PC-3 (cell line): ENCODE results near the gene TERC.

Source experiments
- CTCF ChIP-seq: fragments of 300-600 bp; sonication (generic); conservative IDR thresholded peaks from 2 replicates; pipeline ENCODE4 v1.5.1; 2017; ENCODE audit warnings: antibody characterized with exemption, low read depth, mild to moderate bottlenecking, low read length
- EZH2 ChIP-seq: fragments of 300-600 bp; sonication (generic); IDR thresholded peaks from one replicate; pipeline ENCODE4 v1.6.1; 2017; ENCODE audit warnings: antibody characterized with exemption, mild to moderate bottlenecking, low read length; ENCODE audit not compliant: unreplicated experiment

DNA sequence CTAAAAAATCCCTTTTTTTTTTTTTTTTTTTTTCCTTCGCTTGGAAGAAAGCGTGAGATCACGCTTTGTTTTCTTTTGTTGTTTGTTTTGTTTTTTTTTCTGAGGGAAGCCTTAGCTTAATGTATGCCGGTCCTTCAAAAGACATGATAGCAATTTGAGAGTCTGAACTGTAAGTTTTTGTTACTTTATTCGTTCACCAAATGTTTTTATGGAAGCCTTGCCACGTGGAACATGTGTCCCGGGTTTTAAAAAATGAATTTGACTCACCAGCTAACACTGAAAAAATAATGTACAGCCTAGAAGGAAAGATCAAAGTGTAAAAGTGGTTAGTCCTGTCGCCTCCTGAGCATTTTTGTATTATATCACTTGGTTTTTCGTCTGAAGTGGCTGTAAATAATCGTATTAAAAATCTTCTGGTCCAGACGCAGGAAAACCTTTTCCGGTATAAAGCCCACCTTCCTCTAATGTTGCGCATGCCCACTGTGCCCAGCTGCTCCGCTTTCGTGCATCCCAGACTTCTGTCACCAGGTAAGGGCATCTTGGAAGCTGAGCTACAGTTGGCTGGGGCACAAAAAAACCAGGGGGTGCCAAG, 7.5 kb upstream of the TERC start:
- TF ChIP-seq CTCF, result no peak
- TF ChIP-seq EZH2, result no peak
